SIG-M5 (cell line): ENCODE data around the gene PRR9.
"Not testable (repeated sequence)": the region's sequence is repeated elsewhere in the genome, so short reads cannot be mapped to it uniquely, and the experiment has no call there.

Experiments
- DNase-seq: peaks from one replicate; lab custom pipeline; 2025; lab: John Stamatoyannopoulos, UW

Gene PRR9

GRCh38 chr1:153229076-153229829, 11.9 kb downstream of the PRR9 start:
- DNase-seq, result not testable (repeated sequence)

- no peak for DNase-seq
Observed at GRCh38 chr1:153231363-153231762, 14.0 kb downstream of the PRR9 start.

- DNase-seq, result no peak
Observed at GRCh38 chr1:153231785-153232184, 14.4 kb downstream of the PRR9 start.

DNA sequence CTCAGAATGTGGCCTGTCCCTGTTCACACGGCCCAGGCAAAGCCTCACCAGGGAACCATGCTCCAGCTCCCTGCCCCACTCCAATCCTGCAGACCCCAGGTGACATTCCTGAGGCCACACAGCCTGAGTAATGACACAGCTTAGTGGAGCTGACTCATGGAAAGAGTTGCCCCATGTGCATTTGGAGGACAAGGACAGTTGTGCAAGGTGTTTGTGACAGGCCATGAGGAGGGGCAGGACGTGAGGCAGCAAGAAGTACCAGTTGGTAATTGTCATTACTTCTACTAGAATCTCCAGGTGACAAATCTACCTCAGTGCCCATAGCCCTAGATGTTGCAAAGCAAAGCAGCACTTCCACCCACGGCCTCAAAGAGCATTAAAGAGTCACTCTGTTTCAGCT, 15.2 kb downstream of the PRR9 start:
- DNase-seq, result no peak

- no peak for DNase-seq
Observed at GRCh38 chr1:153233448-153233847, 16.1 kb downstream of the PRR9 start.

- no peak for DNase-seq
Observed at GRCh38 chr1:153238527-153238926, 21.1 kb downstream of the PRR9 start.

- DNase-seq, result no peak
Observed at GRCh38 chr1:153242160-153242559, 24.8 kb downstream of the PRR9 start.

GRCh38 chr1:153245466-153245865, 28.1 kb downstream of the PRR9 start:
- no peak for DNase-seq

GRCh38 chr1:153246018-153246417, 28.6 kb downstream of the PRR9 start:
- no peak for DNase-seq

DNA sequence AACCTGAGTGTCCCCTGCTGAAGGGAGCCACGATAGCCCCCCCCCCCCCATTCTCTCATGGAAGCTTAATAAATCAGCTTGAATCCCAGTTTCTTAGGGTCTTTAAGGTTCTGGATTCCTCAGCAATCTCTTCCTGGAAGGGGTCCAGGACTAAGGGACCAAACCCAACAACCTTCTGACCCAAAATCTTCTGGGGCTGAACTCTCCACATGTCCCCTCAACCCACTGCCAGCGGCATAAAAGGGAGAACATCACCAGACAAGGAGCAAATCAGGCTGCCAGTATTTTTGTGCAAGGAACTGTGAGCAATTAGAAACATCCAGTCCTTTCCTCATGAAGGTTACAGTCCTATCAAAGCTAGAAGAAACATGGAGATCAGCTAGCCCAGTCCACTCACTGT, 29.4 kb downstream of the PRR9 start:
- no peak for DNase-seq

GRCh38 chr1:153248176-153248879, 30.9 kb downstream of the PRR9 start:
- no peak for DNase-seq

- DNase-seq, result no peak
Observed at GRCh38 chr1:153250166-153250565, 32.8 kb downstream of the PRR9 start.

DNA sequence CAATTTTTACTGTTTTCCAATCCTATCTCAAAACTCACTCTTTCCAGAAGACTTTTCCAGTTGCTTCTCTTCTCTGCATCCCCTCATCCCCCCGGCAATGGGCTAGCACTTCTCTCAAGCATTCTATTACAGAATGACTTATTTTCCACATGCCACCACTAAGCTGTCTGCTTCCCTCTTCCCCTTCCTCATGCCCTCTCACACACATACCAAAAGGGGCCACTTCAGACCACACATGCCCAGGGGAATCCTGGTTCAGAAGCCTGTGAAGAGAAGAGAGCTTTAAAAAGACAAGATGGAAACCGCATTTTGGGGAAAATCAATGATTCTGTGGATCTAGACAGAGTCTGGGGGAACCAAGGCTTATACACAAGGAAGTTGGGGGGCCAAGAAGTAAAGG, 33.7 kb downstream of the PRR9 start:
- DNase-seq, result no peak

DNA sequence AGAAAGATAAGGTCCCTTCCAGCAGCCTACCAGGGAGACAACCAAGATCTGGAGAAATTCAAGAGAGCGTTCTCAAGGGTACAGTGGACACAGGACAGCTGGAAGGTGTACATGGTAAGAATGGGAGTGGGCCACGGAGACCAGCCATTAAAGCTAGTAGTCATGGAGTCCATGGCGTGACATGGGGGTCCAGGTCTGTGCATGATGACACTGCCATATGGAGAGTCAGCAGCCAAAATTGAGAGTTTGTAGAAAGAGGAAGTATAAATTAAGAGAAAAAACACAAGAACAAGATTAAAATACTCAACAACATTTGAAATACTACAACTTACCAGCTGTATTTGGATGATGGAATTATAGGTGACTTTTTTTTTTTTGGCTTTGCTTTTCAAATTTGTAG, 34.2 kb downstream of the PRR9 start:
- DNase-seq, result no peak

- DNase-seq, result no peak
Observed at GRCh38 chr1:153251988-153252387, 34.6 kb downstream of the PRR9 start.

GRCh38 chr1:153253076-153253475, 35.7 kb downstream of the PRR9 start:
- DNase-seq, result no peak

GRCh38 chr1:153253693-153254092, 36.3 kb downstream of the PRR9 start:
- DNase-seq, result no peak

DNA sequence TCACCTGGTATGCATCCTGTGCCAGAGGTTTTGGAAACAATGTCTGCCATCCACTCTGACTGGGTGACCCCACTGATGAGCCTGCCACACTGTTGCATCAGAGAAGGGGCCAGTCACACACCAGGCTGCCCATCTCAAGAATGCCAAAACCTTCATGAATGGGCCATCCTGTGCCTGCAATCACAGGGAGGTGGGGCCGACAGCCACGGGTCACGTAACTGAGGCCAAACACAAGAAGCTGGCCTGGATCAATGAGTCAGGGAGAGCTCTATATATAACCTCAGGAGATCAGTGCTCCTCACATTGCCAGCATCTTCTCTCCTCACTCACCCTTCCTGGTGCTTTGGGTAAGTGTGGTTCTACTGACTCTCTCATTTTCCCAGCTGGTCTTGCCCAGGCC, 42.0 kb downstream of the PRR9 start, which contains the start of gene LORICRIN:
Gene LORICRIN, plus strand, starts transcription at position 301 of the 400 bp plus-strand sequence. CDS start 1,263 bp downstream, outside the sequence.
- no peak for DNase-seq

GRCh38 chr1:153260585-153261280, 43.3 kb downstream of the PRR9 start:
- no peak for DNase-seq

- no peak for DNase-seq
Observed at GRCh38 chr1:153261281-153262069, 44.1 kb downstream of the PRR9 start.

- no peak for DNase-seq
Observed at GRCh38 chr1:153262070-153262366, 44.6 kb downstream of the PRR9 start.

DNA sequence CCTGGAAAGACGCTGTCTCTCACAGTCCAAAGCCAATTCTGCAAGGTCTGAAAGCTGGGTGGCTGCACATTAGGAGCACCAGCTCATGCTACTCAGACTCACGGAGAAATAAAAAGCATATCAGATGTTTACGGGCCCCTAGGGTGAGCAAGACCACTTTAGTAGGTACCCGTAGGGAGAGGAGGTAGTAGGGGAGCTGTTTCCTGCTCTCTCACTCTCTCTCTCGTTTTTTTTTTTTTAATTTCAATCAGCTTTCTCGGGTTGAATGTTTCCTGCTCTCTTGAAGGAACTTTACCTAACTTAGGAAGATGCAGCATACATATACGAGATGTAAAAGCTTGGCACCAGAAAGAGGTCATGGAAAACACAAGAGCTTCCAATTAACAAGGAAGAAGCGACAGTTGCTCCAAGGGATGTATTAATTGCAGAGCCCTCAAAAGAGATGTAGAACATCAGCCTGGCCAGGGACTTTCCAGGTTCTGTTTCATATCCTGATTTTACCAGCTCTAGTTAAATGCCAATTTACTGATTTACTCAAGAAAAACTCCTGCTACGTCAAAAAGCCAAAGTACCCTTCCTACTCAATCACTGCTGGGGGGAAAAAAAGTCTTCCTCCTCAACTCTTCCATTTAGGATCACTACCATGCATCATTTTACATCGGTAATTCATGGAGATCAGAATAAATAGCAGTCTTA, 45.2 kb downstream of the PRR9 start:
- no peak for DNase-seq
